GM13976 (cell line): ENCODE data around the gene DENND5B.

ENCODE experiments used
- DNase-seq: peaks from one replicate; pipeline ENCODE4 v3.0.0; 2012; ENCODE audit warnings: low spot score
- in situ Hi-C: fragments of 300-500 bp; cut with MboI; formaldehyde crosslinking; loops from one replicate; pipeline ENCODE4 v1.12.0; 2022; ENCODE audit warnings: low sequenced_read_pairs, mixed read lengths, inconsistent platforms; ENCODE audit not compliant: unreplicated experiment
- TF ChIP-seq, protein P1 (sequence below): IDR thresholded peaks from 2 replicates; pipeline ENCODE4 v1.5.1; 2012; ENCODE audit warnings: borderline replicate concordance, mild to moderate bottlenecking; ENCODE audit not compliant: insufficient read depth; ENCODE audit errors: extremely low read depth, missing control alignments, control extremely low read depth

The DENND5B gene

GRCh38 chr12:31343139-31343538 lies 247.8 kb downstream of the DENND5B start:
- TF ChIP-seq, protein P1, sequence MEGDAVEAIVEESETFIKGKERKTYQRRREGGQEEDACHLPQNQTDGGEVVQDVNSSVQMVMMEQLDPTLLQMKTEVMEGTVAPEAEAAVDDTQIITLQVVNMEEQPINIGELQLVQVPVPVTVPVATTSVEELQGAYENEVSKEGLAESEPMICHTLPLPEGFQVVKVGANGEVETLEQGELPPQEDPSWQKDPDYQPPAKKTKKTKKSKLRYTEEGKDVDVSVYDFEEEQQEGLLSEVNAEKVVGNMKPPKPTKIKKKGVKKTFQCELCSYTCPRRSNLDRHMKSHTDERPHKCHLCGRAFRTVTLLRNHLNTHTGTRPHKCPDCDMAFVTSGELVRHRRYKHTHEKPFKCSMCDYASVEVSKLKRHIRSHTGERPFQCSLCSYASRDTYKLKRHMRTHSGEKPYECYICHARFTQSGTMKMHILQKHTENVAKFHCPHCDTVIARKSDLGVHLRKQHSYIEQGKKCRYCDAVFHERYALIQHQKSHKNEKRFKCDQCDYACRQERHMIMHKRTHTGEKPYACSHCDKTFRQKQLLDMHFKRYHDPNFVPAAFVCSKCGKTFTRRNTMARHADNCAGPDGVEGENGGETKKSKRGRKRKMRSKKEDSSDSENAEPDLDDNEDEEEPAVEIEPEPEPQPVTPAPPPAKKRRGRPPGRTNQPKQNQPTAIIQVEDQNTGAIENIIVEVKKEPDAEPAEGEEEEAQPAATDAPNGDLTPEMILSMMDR: no peak
- in situ Hi-C loops: no loop called here
- no peak for DNase-seq

DNA sequence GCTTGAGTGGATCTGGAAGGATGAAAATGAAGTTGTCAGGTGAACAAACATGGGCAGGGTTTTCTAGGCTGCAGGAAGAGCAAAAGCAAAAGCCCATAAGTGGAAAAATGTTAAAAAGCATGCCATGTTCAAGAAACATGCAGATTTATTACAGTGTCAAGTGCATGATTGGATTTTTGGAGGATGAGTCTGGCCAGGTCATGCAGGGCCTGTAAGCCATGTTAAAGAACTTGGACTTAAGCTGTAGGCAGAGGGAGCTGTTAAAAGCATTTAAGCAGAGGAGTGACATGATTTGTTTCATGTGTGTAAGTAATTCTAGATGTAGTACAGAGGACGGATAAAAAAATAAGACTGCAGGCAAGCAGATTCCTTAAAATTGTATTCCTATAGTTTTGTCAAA lies 248.7 kb downstream of the DENND5B start:
- DNase-seq: no peak
- in situ Hi-C loops: no loop called here
- TF ChIP-seq, protein P1: no peak

DNA sequence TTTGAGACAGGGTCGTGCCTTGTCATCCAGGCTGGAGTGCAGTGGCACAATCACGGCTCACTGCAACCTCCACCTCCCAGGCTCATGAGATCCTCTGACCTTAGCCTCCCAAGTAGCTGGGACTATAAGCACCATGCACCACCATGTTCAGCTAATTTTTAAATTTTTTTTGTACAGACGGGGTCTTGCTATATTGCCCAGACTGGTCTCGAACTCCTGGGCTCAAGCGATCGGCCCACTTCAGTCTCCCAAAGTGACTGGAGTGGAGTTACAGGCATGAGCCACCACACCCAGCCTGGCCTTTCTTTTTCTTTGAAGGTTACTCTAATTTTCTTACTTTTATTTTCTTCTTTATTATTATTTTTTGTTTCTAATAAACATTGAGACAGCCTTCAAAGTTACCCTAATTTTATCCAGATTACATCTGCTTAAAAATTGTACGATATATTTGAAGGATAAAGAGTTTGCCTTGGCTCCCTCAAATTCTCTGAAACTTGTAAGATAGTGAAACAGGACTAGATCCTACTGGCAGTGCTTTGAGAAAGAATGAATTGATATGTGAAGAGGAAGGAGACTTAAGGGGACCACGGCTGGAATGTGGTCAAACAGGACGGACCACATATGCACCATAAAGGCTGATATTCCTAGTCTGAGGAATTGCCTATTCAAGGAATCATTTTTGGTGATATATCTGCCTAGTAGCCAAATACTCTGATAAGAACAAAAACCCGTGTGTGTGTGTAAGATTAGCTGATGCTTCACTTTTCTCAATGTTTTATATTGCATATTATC lies 250.9 kb downstream of the DENND5B start:
- TF ChIP-seq, protein P1: no peak
- in situ Hi-C loops: no loop called here
- no peak for DNase-seq

DNA sequence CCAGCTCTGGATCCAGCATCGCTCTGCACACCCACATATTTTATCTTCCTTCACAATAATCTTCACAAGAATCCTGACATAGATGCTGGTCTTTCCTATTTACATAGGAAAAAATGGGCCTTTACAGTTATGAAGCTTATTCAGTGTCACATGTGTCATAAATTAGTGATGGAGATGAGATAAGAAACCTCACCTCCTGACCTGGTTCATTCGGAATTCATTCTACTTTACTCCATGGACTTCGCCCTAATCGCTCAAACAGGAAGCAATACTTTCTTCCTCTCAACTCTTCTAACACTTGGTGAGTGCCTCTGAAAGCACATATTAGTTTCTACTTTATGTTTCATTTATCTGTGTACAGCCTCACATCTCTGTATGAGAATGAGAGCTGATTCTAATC lies 253.0 kb downstream of the DENND5B start:
- no peak for DNase-seq
- TF ChIP-seq, protein P1: no peak
- in situ Hi-C loops: no loop called here
